ENCODE data around the gene HMCN2.
A peak's percentile ranks its signal among the peaks of the same experiment; 100 is the strongest.

HMCN2 gene

DNA sequence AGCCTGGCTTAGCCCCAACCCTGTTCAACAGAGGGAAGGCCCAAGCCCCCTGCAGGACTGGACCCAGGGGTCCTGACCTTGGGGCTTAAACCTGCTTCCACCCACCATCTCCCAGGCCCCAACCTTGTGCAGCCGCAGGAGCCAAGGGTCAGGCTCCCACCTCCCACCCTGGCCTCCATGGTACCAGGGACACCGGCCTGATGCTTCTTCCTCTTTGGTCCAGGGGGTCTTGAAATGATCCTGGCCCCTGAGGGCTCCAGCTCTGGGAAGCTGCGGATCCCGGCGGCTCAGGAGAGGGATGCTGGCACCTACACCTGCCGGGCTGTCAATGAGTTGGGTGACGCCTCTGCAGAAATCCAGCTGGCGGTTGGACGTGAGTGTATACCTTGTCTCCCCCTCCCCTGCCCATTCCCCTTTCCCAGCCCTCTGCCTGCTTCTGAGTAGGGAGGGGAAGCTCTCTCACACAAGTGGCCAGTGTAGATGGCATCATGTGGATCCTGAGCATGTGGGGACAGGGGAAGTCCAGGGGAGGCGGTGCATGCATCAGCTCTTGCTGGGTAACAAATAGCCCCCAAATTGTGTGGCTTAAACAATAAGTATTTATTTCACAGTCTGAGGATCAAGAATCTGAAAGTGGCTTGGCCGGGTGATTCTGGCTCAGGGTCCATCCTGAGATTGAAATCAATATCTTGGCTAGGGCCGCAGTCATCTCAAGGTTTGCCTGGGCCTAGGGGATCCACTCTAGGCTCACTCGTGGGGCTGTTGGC lies 44.3 kb downstream of the HMCN2 start:
- no peak for DNase-seq

- DNase-seq, result no peak
These were observed 44.9 kb downstream of the HMCN2 start for GRCh38 chr9:130310456-130310855.

- no peak for DNase-seq
These were observed 45.4 kb downstream of the HMCN2 start for GRCh38 chr9:130311003-130311402.

GRCh38 chr9:130311408-130312140 lies 46.0 kb downstream of the HMCN2 start:
- DNase-seq, result no peak

- no peak for DNase-seq
These were observed 47.7 kb downstream of the HMCN2 start for GRCh38 chr9:130313103-130313858.

DNA sequence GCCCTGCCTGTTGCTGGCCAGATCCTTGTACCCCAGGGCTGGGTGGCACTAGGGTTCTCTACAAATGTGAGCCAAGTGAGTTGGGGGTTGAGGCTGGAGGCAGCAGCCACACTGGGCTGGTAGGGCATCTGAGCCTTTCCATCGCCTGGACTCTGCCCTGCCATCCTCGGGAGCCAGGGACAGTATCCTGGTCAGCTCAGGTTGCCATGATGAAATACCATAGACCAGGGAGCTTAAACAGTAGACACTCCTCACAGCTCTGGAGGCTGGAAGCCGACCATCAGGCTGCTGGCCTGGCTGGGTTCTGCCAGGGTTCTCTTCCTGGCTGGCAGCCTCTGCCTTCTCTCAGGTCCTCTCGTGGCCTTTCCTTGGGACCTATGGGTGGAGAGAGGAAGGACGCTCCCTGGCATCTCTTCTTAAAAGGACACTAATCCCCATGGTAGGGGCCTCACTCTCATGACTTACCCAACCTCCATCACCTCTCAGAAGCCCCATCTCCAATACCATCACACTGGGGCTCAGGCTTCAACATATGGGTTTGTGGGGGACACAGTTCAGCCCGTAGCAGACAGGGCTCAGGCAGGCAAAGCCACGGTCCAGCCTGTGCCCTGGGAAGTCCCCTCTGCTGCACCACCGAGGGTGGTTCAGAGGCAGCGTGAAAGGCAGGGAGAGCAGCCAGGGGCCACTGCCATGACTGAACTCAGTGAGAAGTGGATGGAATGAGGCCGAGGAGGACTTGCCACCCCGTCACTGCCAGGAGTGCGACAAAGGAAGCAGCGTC lies 50.1 kb downstream of the HMCN2 start:
- no peak for DNase-seq

- peak; percentile 18 for DNase-seq
These were observed 50.9 kb downstream of the HMCN2 start for GRCh38 chr9:130316430-130316829.

GRCh38 chr9:130319300-130319699 lies 53.7 kb downstream of the HMCN2 start:
- DNase-seq, result no peak

- DNase-seq, result no peak
These were observed 54.6 kb downstream of the HMCN2 start for GRCh38 chr9:130319944-130320712.

DNA sequence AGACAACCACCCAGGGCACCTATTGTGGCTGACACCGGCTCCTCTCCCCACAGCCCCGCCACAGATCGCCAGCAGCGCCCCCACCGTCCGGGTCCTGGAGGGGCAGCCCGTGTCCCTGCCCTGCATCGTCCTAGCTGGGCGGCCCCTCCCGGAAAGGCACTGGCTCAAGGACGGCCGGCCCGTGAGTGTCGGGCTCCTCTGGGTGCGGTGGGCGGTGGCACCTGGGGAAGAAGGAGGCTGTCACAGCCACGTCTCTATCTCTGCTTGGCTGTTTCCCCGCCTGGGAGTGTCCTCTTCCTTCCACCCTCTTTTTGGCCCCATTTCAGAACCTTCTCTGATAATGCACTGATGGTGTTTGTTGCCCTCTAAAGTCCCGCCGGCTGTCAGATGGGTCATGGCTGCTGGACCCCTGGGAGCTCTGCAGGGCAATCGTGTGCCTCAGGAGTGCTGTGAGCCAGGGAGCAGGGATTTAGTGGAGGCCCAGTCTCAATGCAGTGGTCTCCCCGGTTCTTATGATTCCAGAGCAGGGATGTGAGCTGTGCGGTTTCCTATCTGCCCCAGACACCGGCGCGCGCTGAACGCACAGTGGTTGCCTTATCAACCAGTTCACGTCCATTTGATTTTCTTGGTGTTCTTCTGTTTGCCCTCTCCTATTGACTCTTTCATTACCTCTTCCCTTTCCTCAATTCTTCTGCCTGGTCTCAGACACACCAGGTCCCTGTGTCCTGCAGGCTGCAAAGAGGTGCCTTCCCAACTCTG lies 55.3 kb downstream of the HMCN2 start:
- DNase-seq, result no peak

DNA sequence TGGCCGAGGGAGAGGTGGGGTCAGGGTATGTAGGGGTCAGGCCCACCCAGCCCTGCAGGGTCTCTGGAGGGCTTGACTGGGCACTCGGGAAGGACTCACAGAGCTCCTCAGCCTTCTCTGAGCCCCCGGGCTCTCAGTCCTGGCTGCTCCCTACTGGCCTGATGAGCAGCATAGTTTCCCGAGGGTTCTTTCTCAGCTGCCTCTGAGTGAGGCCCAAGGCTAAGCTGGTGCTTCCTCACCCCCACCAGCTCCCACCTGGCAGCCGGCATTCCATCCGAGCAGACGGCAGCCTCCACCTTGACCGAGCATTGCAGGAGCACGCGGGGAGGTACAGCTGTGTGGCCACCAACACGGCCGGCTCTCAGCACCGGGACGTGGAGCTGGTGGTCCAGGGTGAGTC lies 56.0 kb downstream of the HMCN2 start:
- DNase-seq, result no peak

- DNase-seq, result no peak
These were observed 57.6 kb downstream of the HMCN2 start for GRCh38 chr9:130323051-130323745.

- DNase-seq, result no peak
These were observed 60.4 kb downstream of the HMCN2 start for GRCh38 chr9:130325921-130326320.

DNA sequence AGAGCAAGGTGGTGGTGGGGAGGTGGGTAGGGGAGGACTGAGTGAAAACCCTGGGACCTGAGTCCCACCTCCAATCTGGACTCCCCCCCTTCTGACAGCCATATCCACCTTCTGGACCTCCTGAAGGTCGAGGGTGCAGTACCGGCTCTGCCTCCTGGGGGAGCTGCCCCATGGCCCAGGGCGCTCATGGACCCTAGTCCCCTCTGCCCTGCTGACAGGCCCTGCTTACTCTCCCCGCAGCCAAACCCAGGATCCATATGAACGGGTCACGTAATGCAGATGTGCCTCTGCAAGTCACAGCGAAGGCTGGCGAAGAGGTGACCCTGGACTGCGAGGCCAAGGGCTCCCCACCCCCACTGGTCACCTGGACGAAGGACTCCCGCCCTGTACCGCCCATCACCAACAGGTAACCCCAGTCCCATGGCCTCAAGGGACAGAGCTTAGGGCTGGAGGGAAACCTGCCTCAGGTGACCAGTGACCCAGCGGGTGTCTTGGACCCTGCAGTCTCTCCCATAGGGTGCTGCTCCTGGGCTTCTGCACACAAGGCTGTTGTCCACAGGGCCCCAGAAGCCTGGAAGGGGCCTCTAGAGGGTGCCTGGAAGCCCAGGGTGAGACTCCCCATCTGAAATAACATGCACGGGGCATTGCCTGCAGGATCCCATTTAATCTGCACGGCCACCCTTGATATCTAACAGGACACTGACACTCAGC lies 61.7 kb downstream of the HMCN2 start:
- DNase-seq, result no peak

DNA sequence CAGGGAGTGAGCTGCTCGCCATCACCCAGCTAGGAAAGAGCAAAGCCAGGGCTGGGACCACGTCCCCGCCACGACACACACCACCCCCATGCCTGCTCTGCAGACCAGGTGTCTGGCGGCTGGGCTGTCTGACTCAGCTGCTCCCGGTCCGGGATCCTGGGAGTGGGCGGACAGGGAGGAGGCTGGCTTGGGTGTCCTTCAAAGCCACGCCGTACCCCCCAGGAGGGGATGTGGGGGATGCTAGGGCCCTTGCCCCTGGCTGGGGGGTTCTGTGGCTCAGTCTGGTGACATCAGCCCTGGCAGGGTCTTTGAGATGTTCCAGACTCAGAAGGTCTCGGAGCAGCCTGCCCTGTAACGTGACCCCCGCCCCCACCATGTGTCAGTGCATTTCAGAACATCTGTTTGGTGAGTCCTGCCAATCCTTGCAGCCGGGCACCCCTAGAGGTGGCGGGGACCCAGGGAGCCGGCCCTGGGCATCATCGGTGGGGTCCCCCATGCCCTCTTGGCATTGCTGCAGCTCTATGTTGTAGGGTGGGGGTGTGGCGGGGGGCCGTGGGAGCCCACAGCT lies 62.3 kb downstream of the HMCN2 start:
- no peak for DNase-seq

GRCh38 chr9:130328349-130328801 lies 62.8 kb downstream of the HMCN2 start:
- peak; percentile 11 for DNase-seq

DNA sequence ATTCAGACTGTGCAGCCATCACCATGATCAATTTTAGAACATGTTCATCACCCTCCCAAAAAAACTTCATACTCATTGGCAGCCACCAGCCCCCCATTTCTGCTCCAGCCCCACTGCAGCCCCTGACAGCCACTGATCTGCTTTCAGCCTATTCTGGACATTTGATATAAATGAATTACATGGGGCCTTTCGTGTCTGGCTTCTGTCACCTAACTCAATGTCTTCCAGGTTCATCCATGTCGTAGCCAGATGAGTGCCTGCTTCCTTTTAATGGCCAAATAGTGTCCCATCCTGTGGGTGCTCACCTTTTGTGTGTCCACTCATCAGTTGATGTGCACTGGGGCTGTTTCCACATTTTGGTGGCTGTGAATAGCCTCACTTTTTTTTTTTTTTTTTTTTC lies 63.5 kb downstream of the HMCN2 start:
- DNase-seq, result no peak

DNA sequence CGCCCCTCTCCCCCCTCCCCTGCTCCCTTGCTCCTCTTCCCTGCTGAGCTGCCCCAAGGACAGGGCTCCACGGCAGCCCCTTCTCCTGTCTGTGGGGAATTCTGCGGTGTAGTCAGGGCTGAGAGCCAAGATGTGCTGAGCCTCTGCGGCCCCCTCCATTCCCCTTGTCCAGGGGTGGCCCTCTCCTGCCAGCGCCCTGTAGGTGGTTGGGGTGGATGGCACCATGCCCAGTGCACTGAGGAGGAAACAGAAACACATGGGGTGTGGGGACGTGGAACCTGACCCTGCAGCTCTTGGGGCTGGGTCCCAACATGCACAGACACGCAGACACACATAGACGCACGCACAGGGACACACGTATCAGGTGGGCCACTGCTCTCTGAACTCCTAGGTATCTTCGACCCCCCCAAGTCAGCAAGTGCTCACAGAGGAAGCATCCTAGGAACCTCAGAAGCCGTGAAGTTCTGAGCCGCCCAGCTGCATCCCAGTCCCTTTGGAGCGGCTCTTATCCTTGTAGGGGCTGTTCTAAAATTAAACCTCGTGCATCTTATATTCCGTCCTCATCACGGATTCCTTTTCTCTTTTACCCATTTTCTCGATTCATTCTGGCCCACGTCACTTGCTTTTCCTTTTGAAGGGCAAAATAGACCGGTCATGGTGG lies 64.8 kb downstream of the HMCN2 start:
- DNase-seq, result peak; percentile 83

DNA sequence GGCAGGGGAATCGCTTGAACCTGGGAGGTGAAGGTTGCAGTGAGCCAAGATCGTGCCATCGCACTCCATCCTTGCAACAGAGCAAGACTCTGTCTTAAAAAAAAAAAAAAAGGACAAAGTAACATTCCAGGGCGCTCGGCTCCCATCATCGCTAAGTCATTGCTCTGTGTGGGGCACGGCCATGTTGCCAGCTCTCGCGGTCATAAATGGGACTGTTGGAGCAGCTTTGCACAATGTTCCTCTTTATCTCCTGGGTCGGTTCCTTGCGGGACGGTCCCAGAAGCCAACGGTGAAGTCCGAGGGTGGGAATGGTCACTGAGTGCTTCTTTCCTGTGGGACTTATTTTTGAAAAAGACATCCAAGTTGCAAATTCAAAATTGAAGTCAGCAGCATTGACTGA lies 65.5 kb downstream of the HMCN2 start:
- no peak for DNase-seq

Measured in DMS79 treated with DMSO at 0.1 percent for 48 hours (cell line).